Skin of body (tissue), 2 donors: Measurements from ENCODE around the gene CCDC24. TPM values are rescaled to one million over a fixed set of nuclear protein-coding genes. Genes with fewer than 3 reads are reported as not detected.

ENCODE experiments used
- DNase-seq: peaks from one replicate; lab custom pipeline; 2025; lab: John Stamatoyannopoulos, UW
- total RNA-seq: library from RNA; depleted of rRNA; stranded (reverse); fragments of >200 nt; gene quantifications from one replicate; pipeline ENCODE4 v1.2.3, GENCODE V29; 2014

The CCDC24 gene
- total RNA-seq, result 2.0 TPM

DNA sequence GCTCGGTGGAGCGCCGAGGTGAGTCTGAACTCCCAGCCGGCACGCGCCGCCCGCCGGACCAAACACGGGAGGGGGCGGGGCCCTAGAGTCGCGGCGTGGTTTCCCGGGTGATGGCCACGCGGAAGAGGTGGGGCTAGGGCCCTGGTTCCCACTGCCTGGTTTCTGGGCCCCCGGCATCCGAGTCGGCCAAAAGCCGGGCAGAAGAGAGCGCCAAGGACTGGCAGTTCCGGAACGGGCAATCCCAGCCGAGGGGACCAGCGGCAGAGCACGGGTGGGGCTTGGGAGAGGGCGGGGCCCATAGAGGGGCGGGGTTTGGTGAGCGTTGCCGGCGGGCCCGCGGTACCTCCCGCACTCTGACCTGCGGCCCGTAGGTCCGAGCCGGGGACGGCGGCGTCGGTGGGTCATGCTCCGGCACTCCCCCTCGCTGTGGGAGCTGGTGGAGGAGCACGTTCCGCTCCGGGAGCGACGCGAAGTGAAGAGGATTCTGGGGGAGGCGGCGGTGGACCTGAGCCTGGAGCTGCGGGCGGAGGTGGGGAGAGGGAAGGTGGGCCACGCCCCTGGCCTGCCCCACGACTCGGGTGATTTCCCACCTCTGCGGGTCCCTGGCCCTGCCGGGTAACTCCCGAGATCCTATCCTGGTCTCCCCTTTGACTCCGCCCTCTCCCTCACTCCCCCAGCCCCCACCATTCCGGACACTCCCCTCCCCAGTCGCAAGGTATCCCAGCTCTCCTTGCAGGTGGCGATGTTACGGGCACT is at the start of gene CCDC24:
CCDC24 (plus strand) TSS at position 124 of the 756 bp plus-strand sequence; CDS start at position 404, 280 bp downstream.
- no peak for DNase-seq

DNA sequence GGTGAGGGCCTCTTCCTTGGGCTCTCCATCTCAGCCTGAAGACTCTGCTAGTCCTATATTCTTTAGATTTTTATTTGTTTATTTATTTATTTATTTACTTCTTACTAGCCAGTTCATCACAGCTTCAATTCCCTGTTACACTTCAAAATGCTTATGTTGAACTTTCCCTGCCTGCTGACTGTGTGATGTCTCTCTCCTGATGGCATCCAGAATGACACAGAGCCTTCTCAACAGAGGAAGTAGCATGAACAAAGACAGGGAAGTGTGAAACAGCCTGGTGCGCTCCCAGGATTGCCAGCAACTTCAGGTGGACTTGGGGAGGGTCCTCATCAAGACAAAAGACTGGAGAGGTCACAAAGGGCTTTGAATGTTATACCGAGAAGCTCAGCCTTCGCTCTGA is 49.0 kb upstream of the CCDC24 start:
- no peak for DNase-seq

DNA sequence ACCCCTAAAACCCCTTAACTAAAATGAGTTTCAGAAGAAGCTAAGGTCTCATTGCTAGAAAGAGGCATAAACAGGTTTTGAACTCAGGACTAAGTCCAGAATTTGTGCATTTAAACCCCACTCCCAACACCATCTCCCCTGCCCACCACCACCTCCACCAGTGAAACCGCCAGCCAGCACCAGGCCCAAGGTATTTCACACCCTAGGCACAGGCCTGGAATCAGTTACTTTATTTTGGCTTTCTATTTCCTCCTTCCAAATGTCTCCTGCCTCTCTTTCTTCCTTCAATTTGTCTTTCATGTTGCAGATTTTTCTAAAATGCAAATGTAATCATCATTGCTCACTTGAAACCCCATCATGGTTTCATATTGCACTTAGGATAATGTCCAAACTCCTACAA is 46.5 kb upstream of the CCDC24 start:
- no peak for DNase-seq

DNA sequence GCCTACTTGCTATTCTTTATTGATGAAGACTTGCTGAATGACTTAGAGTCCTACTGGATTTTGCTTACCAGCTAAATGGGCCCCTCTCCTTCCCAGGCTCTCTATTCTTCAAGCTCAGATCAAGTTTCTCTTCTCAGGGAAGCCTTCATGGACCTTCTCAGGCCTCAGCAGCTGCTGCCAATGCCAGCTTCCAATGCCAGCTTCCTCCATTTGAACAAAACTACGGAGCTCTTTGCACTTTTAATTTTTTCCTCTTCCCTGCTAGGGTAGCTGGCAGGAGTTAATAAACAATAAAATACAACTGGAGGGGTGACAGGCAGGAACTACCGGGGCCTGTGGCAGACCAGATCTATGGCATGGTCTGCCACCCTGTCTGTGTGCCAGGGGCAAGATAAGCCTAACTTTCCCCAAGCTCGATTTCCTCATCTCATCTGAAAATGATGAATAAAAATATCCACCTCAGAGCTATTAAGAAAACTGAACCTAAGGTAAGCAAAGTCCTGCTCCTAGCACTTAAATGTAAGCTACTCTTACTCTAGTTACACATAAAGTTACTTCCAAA is 45.6 kb upstream of the CCDC24 start:
- no peak for DNase-seq

DNA sequence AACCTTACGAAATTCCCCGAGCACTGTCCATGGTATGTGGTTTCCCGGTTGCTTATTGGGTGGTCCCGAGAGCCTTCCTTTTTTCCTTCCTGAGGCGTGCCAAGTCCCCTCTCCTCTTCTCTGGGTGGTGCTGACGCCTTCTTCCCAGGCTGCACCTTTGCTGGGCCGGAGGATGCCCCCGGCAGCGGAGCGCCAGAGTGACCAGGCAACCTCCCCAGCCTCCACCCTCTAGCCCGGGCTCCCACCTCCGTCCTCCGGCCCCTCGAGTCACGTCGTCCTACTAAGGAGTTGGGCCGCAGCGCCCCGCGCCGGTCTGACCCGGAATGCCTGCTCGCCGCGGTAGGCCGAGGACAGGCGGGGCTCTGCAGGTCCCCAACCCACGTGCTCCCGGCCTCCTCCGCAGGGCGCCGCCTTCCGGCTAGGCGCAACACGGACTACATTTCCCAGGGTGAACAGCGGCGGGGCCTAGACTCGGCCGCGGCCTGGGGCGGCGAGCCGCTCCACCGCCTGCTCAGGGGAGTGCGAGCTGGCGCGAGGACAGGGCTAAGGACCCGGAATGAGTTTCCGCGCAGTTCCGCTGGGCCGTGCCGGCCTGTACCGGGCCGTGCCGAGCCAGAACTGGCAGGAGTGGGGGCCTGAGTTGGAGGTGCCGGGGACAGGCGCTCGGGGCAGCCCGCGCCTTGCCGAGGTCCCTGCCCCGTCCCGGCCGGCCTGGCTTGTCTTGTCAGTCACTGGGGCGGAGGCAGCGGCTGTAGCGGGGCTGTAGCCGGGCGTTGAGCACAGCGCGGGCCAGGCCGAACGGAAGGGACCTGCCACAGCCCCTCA is 45.0 kb upstream of the CCDC24 start, which contains the start of gene IPO13:
IPO13 (plus strand) TSS at position 715 of the 825 bp plus-strand sequence. CDS start 651 bp downstream, outside the sequence.
- peak; percentile 94 for DNase-seq

DNA sequence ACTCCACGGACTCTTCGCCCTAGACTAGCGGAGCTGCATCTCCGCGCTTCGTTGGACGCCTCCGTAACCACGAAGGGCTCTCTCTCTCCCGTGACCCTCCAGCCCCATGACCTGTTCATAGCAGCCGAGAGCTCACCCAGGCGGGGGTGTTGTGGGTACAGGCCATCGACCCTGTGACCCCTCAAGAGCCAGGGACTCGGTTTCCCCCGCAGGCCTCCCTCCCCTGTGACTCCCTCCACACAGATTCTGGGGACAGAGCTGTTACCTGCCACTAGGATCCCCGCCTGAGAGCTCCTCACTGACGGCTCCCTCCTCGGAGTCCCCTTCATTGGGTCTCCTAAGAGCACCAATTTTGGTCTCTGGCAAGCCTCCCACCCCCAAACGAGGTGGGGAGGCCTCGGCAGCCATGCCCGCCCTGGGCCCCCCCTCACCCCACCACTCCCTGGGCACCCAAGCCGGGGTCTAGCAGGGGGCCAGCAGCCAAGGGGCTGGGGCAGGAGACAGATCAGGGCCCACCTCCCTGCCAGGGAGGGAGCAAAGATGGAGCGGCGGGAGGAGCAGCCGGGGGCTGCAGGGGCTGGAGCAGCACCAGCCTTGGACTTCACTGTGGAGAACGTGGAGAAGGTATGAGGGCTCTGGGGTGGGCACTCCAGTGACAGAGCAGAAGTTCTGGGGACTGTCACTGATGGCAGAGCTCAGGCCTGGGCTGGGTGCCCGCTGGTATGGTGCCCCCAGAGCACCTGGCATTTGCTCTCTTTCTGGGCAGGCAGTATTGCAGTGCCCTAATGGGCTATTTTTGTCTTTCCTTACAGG is 44.1 kb upstream of the CCDC24 start:
- DNase-seq, result no peak

DNA sequence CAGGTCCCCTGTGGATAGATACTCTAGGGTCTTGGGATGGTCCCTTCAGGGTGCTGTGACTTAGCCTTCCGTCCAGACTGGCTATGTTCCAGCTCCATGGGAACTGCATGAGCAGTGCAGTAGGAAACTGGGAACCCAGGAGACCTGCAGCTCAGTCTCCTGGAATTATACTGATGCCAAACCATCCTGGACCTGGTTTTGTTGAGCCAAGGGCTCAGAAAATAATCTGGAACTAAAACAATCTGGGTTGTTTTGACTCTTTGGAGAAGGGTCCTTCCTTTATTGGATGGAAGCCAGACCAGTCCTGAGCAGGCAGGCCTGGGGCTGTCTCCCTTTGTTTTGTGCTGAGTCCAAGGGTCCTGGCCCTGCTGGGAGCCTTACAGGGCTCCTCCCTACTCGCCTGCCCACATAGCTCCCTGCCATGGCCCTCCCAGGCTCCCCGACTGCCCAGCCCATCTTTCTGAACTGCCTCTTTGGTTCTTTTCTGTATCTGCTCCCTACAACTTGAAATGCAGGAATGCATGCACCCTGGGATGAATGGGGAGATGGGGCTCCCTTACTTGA is 43.4 kb upstream of the CCDC24 start:
- DNase-seq, result no peak

DNA sequence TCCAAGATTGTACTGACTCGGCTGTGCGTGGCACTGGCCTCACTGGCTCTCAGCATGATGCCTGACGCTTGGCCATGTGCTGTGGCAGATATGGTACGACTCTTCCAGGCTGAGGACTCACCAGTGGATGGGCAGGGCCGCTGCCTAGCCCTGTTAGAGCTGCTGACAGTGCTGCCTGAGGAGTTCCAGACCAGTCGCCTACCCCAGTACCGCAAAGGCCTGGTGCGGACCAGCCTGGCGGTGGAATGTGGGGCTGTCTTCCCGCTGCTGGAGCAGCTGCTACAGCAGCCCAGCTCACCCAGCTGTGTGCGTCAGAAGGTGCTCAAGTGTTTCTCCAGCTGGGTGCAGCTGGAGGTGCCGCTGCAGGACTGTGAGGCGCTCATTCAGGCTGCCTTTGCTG is 41.7 kb upstream of the CCDC24 start:
- no peak for DNase-seq

DNA sequence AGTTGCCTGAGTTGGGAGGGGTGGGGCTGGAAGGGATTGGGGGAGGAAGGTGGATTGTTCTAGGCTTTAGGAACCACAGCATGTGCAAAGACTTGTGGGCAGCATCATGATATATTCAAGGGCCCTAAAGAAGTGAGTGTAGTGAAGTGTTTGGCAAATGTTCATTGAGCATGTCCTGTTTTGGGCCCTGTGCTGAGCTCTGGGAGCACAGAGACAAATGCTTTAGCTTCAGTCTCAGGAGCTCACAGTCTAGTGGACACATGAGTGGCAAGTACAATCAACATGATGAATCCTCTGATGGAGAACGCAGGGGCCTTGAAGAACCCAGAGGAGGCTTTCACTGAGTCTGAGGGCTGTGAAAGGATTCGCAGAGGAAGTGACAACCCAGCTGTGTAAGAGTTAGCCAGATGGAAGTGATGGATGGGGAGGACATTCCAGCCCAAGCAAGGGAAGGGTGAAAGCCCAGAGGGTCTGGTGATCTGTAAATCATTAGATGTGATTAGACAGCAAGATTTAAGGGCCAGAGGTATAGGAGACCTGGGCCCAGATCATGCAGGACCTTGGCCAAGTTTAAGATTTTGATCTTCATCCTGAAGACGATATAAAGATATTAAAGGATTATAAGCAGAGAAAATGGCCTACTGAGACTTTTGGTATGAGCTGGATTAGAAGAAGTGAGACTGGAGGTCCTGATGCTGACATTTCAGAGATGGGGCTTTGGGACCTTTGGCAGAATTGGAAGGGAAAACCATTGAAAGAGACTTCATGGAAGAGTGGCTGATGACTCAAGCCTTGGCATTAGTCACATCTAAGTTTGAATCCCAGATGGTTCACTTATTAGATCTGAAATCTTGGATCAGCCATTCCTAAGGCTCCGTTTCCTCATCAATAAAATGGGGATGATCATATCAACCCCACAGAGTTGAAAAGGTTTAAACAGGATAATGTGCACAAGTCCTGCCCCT is 40.1 kb upstream of the CCDC24 start:
- DNase-seq, result no peak

DNA sequence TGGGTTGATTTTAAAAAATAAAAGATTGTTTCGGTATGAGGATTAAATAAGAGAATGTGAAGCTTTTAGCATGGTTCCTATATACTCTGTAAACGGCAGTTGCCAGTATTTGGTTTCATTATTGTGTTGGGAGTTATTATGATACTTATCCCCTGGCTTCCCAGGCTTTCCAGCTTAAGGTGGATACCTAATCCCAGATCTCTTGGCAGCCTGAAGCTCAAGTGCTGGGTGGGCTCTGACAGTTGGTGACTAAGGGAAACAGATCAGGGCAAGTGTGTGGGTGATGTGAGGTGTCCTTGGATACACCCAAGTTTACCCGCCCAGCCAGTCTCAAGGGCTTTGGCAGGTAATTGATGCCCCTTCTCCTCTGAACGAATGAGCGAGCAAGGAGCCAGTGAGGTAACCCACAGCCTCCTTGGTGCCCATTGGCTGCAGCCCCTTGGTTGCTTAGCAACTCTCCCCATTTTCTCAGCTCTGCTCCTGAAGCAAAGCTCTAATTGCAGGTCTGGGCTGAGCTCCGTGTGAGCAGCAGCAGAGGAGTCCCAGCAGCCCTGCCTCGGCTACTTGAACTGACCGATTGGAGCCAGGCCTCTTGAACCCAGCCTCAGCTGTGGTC is 38.6 kb upstream of the CCDC24 start:
- no peak for DNase-seq

DNA sequence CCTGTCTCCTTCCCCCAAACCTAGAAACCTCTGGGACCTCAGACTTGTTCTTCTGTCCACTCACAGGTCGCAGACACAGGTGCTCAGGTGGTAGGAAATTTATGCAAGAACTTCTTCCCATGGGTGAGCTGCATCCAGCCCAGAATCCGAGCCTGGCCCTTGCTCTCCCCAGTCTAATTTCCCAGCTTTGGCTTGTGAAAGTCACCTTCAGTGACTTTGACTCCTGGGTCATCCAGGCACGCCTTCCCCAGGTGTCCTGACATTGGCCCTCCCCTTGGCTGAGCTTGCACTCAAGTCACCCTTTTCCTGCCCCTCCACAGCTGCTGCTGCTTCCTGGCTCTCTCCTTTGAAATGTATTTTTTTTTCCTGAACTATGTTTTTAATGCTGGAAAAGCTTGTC is 38.0 kb upstream of the CCDC24 start:
- no peak for DNase-seq

DNA sequence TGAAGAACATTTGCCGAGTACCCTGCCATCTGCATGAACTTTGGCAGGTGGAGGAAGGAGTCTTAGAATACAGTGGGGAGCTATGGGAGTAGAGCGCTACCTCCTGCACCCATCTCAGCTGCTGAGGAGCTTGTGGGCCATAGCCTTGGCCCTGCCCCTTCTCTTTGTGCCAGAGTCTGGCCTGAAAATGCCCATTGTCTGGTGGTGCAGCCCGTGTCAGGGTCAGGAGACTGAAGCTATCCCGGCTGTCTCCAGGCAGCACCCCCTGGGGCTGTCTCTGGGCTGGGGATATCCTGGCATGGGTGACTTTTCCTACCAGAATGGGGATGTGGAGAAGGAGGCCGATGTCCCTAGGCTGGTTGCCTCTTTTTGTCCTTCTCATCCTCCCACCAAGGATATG is 37.4 kb upstream of the CCDC24 start:
- DNase-seq, result no peak

DNA sequence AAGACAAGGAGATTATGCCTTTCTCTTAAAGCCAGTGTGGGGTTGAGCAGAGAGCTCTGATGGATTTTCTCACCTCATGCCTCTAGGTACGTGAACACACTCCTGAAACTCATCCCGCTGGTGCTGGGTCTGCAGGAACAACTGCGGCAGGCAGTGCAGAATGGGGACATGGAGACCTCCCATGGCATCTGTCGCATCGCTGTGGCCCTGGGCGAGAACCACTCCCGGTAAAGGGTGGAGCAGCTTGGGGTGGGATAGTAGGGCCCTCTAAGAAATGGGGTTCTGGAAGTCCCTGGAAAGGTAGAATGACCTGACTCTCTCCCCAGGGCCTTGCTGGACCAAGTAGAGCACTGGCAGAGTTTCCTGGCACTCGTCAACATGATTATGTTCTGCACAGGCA is 35.2 kb upstream of the CCDC24 start:
- no peak for DNase-seq

DNA sequence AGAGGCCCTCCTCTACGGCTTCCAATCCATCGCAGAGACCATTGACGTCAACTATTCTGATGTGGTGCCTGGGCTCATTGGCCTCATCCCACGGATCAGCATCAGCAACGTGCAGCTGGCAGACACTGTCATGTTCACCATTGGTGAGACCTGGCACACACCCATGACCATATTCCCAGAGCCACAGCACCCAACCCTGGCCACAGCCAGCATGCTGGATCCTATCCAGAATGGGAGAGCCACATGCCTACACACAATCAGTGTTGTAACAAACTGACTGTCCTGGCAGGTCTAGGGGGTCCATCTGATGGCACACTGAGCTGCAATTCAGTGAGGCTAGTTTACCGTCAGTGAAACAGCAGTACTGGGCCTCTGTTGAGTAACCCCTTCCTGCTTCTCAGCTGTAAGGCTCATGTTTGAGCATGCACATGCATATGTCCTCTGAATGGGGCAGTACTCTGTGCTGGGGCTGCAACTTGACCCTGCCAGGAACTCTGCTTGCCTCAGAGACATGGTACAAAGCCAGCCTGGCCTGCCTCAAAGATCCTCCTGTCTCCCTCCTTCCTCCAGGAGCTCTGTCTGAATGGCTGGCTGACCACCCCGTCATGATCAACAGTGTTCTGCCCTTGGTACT is 33.9 kb upstream of the CCDC24 start:
- no peak for DNase-seq

DNA sequence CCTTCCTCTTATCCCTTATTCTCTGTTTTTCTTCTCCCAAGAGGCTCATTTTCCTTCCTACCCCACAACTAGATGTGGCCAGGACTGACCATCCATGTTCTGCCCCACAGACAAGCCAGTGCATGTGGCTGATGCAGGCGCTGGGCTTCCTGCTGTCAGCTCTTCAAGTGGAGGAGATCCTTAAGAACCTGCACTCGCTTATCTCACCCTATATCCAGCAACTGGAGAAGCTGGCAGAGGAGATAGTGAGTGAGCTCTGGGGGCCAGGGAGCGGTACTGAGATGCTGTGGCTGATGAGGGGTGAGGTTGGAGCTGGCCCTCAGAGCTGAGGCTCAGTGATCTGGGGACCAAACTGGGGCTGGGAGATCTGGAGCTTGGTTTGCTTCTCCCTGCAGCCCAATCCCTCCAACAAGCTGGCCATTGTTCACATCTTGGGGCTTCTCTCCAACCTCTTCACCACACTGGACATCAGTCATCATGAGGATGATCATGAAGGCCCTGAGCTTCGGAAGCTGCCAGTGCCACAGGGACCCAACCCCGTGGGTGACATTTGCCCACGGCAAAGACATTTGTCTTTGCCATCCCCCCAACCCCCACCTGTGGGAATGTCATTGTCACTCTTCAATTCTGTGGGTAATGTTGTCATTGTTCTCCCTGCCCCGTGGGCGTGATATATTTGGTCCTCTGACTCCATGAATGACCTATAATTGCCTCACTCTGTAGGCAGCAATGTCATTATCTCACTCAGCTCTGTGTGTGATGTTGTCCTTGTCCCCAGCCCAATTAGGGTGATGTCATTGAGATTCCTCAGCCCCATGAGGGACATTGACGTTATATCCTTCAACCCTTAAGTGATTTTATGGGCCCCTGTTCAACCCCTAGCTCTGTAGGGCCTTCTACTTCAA is 32.8 kb upstream of the CCDC24 start:
- no peak for DNase-seq

DNA sequence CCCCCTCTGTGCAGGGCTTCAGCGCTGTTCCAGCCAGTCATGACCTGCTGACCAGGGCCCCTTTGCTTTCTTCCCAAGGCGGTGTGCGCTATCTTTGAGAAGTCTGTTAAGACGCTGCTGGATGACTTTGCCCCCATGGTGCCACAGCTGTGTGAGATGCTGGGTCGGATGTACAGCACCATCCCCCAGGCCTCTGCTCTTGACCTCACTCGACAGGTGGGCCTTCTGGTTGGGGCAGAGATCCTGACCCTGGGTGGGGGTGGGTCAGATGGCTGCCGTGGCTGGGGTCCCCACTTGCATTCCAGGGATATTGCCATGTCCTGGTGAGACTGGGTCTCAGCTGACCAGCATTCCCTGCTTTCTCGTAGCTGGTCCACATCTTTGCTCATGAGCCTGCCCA is 30.6 kb upstream of the CCDC24 start:
- no peak for DNase-seq

DNA sequence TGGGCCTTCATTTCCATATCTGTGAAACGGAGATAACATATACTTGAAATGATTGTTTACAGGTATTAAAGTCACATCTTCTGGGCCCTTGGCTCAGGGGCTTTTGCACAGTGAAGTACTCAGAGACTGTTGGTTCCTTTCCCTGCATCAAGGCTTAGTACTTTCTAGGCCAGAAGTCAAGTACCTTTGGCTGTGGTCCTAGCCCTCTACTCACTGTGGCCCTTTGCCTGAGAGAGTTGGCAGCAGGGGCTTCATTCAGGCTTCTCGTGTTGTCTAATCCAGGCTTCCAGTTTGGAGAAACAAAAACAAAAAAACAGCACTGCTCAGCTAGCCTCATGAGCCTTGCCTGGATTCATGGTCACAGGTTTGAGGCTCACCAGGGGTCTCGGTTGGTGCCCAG is 29.7 kb upstream of the CCDC24 start:
- no peak for DNase-seq

DNA sequence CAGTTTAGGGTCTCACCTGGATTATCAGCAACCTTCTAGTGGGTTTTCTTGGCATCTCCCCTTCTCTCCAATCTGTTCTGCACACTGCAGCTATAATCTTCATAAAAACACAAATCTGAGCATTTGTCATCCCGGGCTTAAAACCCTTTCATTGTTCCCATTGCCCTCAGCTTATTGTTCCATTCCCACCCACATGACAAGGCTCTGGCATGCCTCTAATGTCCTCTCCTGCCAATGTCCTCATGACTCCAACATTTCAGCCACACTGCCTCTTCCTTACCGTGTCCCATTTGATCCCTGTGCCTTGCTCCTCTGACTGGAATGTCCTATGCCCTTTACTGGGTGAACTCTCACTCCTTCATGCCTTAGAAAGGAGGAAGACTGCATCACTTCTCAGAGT is 29.1 kb upstream of the CCDC24 start:
- DNase-seq, result no peak
